Measurements from ENCODE around the gene TRRAP.

TRRAP gene

DNA sequence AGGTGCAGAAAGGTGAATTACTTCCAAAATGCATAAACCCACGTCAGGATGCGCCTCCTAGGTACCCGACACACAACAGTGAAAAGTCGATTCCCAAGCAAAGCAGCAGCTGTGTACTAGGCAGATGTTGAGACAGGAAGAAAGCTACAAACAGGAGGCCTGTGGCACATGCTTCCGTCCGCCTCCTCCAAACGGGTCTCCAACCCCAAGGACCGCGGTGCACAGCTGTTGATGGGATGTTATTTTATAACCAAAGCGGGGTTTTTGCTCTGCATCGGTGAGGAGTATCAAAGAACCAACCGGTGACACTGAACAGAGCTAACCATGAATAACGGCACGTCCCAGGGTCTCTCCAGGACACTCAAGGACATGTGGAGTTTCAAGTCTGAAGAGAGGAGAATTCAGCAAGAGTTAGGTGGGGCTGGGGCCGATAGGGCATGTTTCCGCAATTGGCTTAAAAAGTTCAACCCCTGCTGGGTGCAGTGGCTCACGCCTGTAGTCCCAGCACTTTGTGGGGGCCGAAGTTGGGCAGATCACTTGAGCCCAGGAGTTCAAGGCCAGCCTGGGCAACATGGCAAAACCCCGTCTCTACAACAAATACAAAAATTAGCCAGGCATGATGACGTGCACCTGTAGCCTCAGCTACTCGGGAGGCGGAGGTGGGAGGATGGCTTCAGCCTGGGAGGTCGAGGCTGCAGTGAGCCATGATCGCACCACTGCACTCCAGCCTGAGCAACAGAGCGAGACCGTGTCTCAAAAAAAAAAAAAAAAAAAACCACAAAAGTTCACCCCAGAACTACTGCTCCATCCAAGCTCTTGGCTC lies 157.6 kb downstream of the TRRAP start:
- no peak for TF ChIP-seq EZH2phosphoT487 (IDR thresholded peaks at IDR 0.05; ENCODE audit: low read length)
- TF ChIP-seq, protein P1, sequence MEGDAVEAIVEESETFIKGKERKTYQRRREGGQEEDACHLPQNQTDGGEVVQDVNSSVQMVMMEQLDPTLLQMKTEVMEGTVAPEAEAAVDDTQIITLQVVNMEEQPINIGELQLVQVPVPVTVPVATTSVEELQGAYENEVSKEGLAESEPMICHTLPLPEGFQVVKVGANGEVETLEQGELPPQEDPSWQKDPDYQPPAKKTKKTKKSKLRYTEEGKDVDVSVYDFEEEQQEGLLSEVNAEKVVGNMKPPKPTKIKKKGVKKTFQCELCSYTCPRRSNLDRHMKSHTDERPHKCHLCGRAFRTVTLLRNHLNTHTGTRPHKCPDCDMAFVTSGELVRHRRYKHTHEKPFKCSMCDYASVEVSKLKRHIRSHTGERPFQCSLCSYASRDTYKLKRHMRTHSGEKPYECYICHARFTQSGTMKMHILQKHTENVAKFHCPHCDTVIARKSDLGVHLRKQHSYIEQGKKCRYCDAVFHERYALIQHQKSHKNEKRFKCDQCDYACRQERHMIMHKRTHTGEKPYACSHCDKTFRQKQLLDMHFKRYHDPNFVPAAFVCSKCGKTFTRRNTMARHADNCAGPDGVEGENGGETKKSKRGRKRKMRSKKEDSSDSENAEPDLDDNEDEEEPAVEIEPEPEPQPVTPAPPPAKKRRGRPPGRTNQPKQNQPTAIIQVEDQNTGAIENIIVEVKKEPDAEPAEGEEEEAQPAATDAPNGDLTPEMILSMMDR (IDR thresholded peaks at IDR 0.05; ENCODE audit: low read length) = no peak
- TF ChIP-seq EZH2 (optimal IDR thresholded peaks at IDR 0.05; ENCODE audit: low read depth, low read length) = no peak
- H3K36me3 ChIP-seq (replicated peaks; ENCODE audit: insufficient read depth, low read length) = no peaks in the 10 kb centered on the region; the same call in none of the 2 replicates

DNA sequence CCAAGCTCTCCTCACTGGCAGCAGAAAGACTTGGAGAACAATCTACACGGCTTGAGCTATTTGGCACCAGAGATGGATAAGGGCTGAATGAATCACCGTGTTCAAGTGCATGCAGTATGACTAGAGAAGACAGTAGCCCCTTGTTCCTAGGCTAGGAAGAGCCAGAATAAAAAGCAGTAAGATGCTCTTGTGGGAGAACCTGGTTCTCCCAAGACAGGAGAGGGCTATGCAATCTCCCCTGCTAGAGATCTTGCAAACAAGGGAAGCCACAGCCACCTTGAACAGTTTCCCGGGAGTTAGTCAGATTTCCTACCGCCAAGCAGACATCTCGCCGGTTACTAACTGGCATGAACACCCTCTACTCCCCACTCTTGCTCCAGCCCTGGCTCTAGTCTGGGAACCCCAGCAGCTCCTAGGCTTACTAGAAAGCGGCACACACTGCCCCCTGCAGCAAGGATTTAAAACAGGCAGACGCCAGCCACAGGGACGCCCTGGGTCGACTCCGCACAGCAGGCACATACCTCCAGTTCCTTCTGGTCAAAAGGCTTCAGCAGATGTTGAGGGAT lies 158.3 kb downstream of the TRRAP start:
- TF ChIP-seq, protein P1 (IDR thresholded peaks at IDR 0.05; ENCODE audit: low read length) = peak; percentile 15; the same call in 1 of the 2 replicates
- no peak for TF ChIP-seq EZH2phosphoT487 (IDR thresholded peaks at IDR 0.05; ENCODE audit: low read length)
- H3K27ac ChIP-seq (ENCODE audit: low read length) = no peak overlapping the region
- H3K4me1 ChIP-seq (ENCODE audit: low read length) = no peaks in the 10 kb centered on the region
- no peaks in the 10 kb centered on the region for H3F3A ChIP-seq (ENCODE audit: insufficient read depth, low read length)
- no peak overlapping the region for H3K4me3 ChIP-seq (ENCODE audit: low read length)
- H2AFZ ChIP-seq (ENCODE audit: low read length) = no peak overlapping the region
- no peak for DNase-seq
- H3K9me3 ChIP-seq (replicated peaks; ENCODE audit: insufficient read depth, low read length) = no peaks in the 10 kb centered on the region
- H4K20me1 ChIP-seq (ENCODE audit: insufficient read depth, low read length) = no peaks in the 10 kb centered on the region
- H3K36me3 ChIP-seq (replicated peaks; ENCODE audit: insufficient read depth, low read length) = no peaks in the 10 kb centered on the region; the same call in none of the 2 replicates
- no peaks in the 10 kb centered on the region for H3K27me3 ChIP-seq (replicated peaks; ENCODE audit: insufficient read depth, low read length)
- H3K79me2 ChIP-seq (ENCODE audit: low read length) = no peaks in the 10 kb centered on the region
- no peak overlapping the region for H3K9ac ChIP-seq (ENCODE audit: low read length)
- no peaks in the 10 kb centered on the region for H3K9me2 ChIP-seq (replicated peaks; ENCODE audit: insufficient read depth, low read length)
- H3K4me2 ChIP-seq (ENCODE audit: low read depth, low read length) = no peak overlapping the region

More for the DNA sequence above, 157.6 kb downstream of the TRRAP start:
- no peaks in the 10 kb centered on the region for H3K4me1 ChIP-seq (ENCODE audit: low read length)
- H3K9me3 ChIP-seq (replicated peaks; ENCODE audit: insufficient read depth, low read length) = no peaks in the 10 kb centered on the region
- DNase-seq = no peak
- no peak overlapping the region for H3K4me2 ChIP-seq (ENCODE audit: low read depth, low read length)
- no peak overlapping the region for H3K4me3 ChIP-seq (ENCODE audit: low read length)
- H4K20me1 ChIP-seq (ENCODE audit: insufficient read depth, low read length) = no peaks in the 10 kb centered on the region
- H3K27me3 ChIP-seq (replicated peaks; ENCODE audit: insufficient read depth, low read length) = no peaks in the 10 kb centered on the region
- H3K27ac ChIP-seq (ENCODE audit: low read length) = no peak overlapping the region
- no peaks in the 10 kb centered on the region for H3K79me2 ChIP-seq (ENCODE audit: low read length)
- H2AFZ ChIP-seq (ENCODE audit: low read length) = no peak overlapping the region
- no peaks in the 10 kb centered on the region for H3K9me2 ChIP-seq (replicated peaks; ENCODE audit: insufficient read depth, low read length)
- no peak overlapping the region for H3K9ac ChIP-seq (ENCODE audit: low read length)
- no peaks in the 10 kb centered on the region for H3F3A ChIP-seq (ENCODE audit: insufficient read depth, low read length)

DNA sequence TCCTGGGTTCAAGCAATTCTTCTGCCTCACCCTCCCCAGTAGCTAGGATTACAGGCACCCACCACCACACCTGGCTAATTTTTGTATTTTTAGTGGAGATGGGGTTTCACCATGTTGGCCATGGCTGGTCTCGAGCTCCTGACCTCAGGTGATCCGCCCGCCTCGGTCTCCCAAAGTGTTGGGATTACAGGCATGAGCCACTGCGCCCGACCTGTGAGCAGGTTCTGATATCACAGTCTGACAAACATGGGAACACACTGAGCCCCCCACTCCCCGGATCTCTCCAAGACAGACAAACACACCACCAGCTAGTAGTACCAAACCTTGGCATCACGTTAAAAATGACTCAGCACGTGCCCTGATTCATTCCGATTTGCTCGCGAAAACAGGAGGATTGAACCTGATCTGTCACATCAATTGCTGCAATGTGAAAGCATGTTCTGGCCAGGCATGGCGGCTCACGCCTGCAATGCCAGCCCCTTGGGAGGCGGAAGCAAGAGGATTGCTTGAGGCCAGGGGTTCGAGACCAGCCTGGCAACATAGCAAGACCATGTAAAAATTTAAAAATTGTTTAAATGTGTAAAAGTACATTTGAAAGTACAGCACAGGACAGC lies 159.1 kb downstream of the TRRAP start:
- Histone ChIP-seq H3K36me3 (replicated peaks; ENCODE audit: insufficient read depth, low read length) (no peaks in the 10 kb centered on the region; the same call in none of the 2 replicates), H3K4me1 (ENCODE audit: low read length) (no peaks in the 10 kb centered on the region), H3K4me2 (ENCODE audit: low read depth, low read length) (no peak overlapping the region), H3K79me2 (ENCODE audit: low read length) (no peaks in the 10 kb centered on the region), H3F3A (ENCODE audit: insufficient read depth, low read length) (no peaks in the 10 kb centered on the region), H3K4me3 (ENCODE audit: low read length) (no peak overlapping the region), H4K20me1 (ENCODE audit: insufficient read depth, low read length) (no peaks in the 10 kb centered on the region), H2AFZ (ENCODE audit: low read length) (no peak overlapping the region), H3K9ac (ENCODE audit: low read length) (no peak overlapping the region), H3K27ac (ENCODE audit: low read length) (no peak overlapping the region), H3K9me3 (replicated peaks; ENCODE audit: insufficient read depth, low read length) (no peaks in the 10 kb centered on the region), H3K27me3 (replicated peaks; ENCODE audit: insufficient read depth, low read length) (no peaks in the 10 kb centered on the region), H3K9me2 (replicated peaks; ENCODE audit: insufficient read depth, low read length) (no peaks in the 10 kb centered on the region)
- DNase-seq = no peak
- no peak for TF ChIP-seq EZH2 (optimal IDR thresholded peaks at IDR 0.05; ENCODE audit: low read depth, low read length)
- no peak for TF ChIP-seq EZH2phosphoT487 (IDR thresholded peaks at IDR 0.05; ENCODE audit: low read length)
- TF ChIP-seq, protein P1 (IDR thresholded peaks at IDR 0.05; ENCODE audit: low read length) = no peak

Data from MM.1S (cell line).